Fibroblast of lung (primary cell): ENCODE measurements around the gene ANKEF1. TPM values are rescaled to one million over a fixed set of nuclear protein-coding genes. Genes with fewer than 3 reads are reported as not detected.
"Not testable (repeated sequence)": the region's sequence is repeated elsewhere in the genome, so short reads cannot be mapped to it uniquely, and the experiment has no call there.

Experiments used
- DNase-seq, 2 donors: peaks; one replicate each; pipeline versions ENCODE4 v3.0.0 to v3.0.0-alpha.2; 2010; ENCODE audit warnings: low read depth in 2 of 2
- H2AFZ ChIP-seq: 2 replicates; pipeline ENCODE4 v1.5.1; 2012; ENCODE audit warnings: low read length, control low read depth, inconsistent platforms
- H3K27ac ChIP-seq: 2 replicates; pipeline ENCODE4 v1.5.1; 2011; ENCODE audit warnings: low read length, control low read depth; ENCODE audit not compliant: insufficient read depth
- H3K27me3 ChIP-seq: 2 replicates; pipeline ENCODE4 v1.5.1; 2011; ENCODE audit warnings: mild to moderate bottlenecking, low read length; ENCODE audit not compliant: control insufficient read depth, insufficient read depth
- H3K36me3 ChIP-seq: 2 replicates; pipeline ENCODE4 v1.5.1; 2011; ENCODE audit warnings: low read length; ENCODE audit not compliant: control insufficient read depth, insufficient read depth
- H3K4me1 ChIP-seq: 2 replicates; pipeline ENCODE4 v1.5.1; 2011; ENCODE audit warnings: low read length; ENCODE audit not compliant: control insufficient read depth, insufficient read depth; ENCODE audit errors: extremely low read depth
- H3K4me2 ChIP-seq: 2 replicates; pipeline ENCODE4 v1.5.1; 2011; ENCODE audit warnings: low read length, control low read depth; ENCODE audit not compliant: insufficient read depth; ENCODE audit errors: extremely low read depth
- H3K4me3 ChIP-seq, 4 experiments: fragments of 200-600 bp in 1 of 4; sonication (generic) in 1 of 4; replicated peaks in 1 of 4; 2 replicates each; pipeline ENCODE4 v1.5.1; 2011 to 2016; ENCODE audit warnings: low read length in 4 of 4, low read depth in 3 of 4, mild to moderate bottlenecking in 3 of 4, control low read depth in 2 of 4, inconsistent platforms in 1 of 4, mixed read lengths in 1 of 4; ENCODE audit not compliant: insufficient read depth in 1 of 4; ENCODE audit errors: control extremely low read depth in 1 of 4
- H3K79me2 ChIP-seq: 2 replicates; pipeline ENCODE4 v1.5.1; 2012; ENCODE audit warnings: mild to moderate bottlenecking, low read length, inconsistent platforms; ENCODE audit not compliant: control insufficient read depth, insufficient read depth
- H3K9ac ChIP-seq: 2 replicates; pipeline ENCODE4 v1.5.1; 2011; ENCODE audit warnings: mild to moderate bottlenecking, low read length, control low read depth; ENCODE audit not compliant: insufficient read depth
- H3K9me3 ChIP-seq: 2 replicates; pipeline ENCODE4 v1.5.1; 2012; ENCODE audit warnings: low read depth, low read length; ENCODE audit not compliant: control insufficient read depth, insufficient read depth
- H4K20me1 ChIP-seq: 2 replicates; pipeline ENCODE4 v1.5.1; 2011; ENCODE audit warnings: low read length; ENCODE audit not compliant: control insufficient read depth, insufficient read depth; ENCODE audit errors: extremely low read depth
- CTCF ChIP-seq, 2 donors: IDR thresholded peaks in 1 of 2; conservative IDR thresholded peaks in 1 of 2; 1 replicate in 1 of 2; 2 replicates in 1 of 2; pipeline ENCODE4 v1.5.1; 2011 to 2012; ENCODE audit warnings: low read length in 2 of 2, control low read depth in 1 of 2, inconsistent platforms in 1 of 2, low read depth in 1 of 2, mild to moderate bottlenecking in 1 of 2
- EZH2 ChIP-seq: IDR thresholded peaks from 2 replicates; pipeline ENCODE4 v1.5.1; 2012; ENCODE audit warnings: low read length, control low read depth, mild to moderate bottlenecking; ENCODE audit errors: missing control alignments
- polyA plus RNA-seq, 2 donors: library from polyadenylated mRNA; depleted of rRNA in 1 of 2; stranded (reverse) in 1 of 2; unstranded in 1 of 2; fragments of >200 nt; gene quantifications; 2 replicates each; pipeline ENCODE4 v1.2.1, GENCODE V29; 2011 to 2012; ENCODE audit warnings: missing spikeins in 1 of 2
- total RNA-seq: library from RNA; depleted of rRNA; stranded (reverse); fragments of >200 nt; gene quantifications from 2 replicates; pipeline ENCODE4 v1.2.1, GENCODE V29; 2014

The ANKEF1 gene
- total and polyA plus RNA-seq, 2 donors (not counting 1 experiment from before 2014, with no cell fraction given), result 1.6 to 3.5 TPM

- TF ChIP-seq CTCF (conservative IDR thresholded peaks at IDR 0.05 in 1 of 2, IDR thresholded peaks at IDR 0.05 in 1 of 2; ENCODE audit: low read depth in 1 of 2, low read length in 2 of 2) (no peak), EZH2 (no peak)
- Histone ChIP-seq H3K79me2 (no peaks in the 10 kb centered on the region), H3K36me3 (no peaks in the 10 kb centered on the region), H3K9me3 (no peaks in the 10 kb centered on the region), H3K27ac (no peak overlapping the region), H4K20me1 (no peaks in the 10 kb centered on the region), H2AFZ (no peak overlapping the region), H3K9ac (no peak overlapping the region), H3K4me2 (peak overlapping the region; percentile 83), H3K27me3 (no peaks in the 10 kb centered on the region), H3K4me1 (no peaks in the 10 kb centered on the region), H3K4me3 (peak overlapping the region in 3 of 4 experiments; percentile 22 to 68 (median 56))
- no peak for DNase-seq
Observed at GRCh38 chr20:10033905-10034650, 709 bp upstream of the ANKEF1 start.

- H3K79me2 ChIP-seq, H3K36me3 ChIP-seq, H3K4me3 ChIP-seq, H2AFZ ChIP-seq, H3K27me3 ChIP-seq, H3K4me2 ChIP-seq, H3K27ac ChIP-seq, H3K9ac ChIP-seq, H3K9me3 ChIP-seq, H4K20me1 ChIP-seq, DNase-seq, H3K4me1 ChIP-seq: not testable (repeated sequence)
Observed at GRCh38 chr20:10036321-10036720, 1.5 kb downstream of the ANKEF1 start.

- Histone ChIP-seq H3K36me3 (no peaks in the 10 kb centered on the region), H3K4me3 (no peak overlapping the region), H3K4me2 (no peak overlapping the region), H3K9me3 (no peaks in the 10 kb centered on the region), H2AFZ (no peak overlapping the region), H3K9ac (no peak overlapping the region), H3K4me1 (peaks cover 2% of the 10 kb centered on the region), H3K27me3 (no peaks in the 10 kb centered on the region), H3K79me2 (no peaks in the 10 kb centered on the region), H3K27ac (no peak overlapping the region), H4K20me1 (no peaks in the 10 kb centered on the region)
- TF ChIP-seq CTCF (conservative IDR thresholded peaks at IDR 0.05 in 1 of 2, IDR thresholded peaks at IDR 0.05 in 1 of 2; ENCODE audit: low read depth in 1 of 2, low read length in 2 of 2) (no peak), EZH2 (no peak)
- peak; percentile 79 to 85 for DNase-seq
Observed at GRCh38 chr20:10040070-10040975, 5.5 kb downstream of the ANKEF1 start.
